ENCODE measurements around the gene TRIM38.
"Not testable (repeated sequence)": the region's sequence is repeated elsewhere in the genome, so short reads cannot be mapped to it uniquely, and the experiment has no call there.

GRCh38 chr6:26006940-26007305, 44.3 kb downstream of the TRIM38 start:
- not testable (repeated sequence) for TF ChIP-seq POLR2AphosphoS5 (IDR thresholded peaks at IDR 0.05; ENCODE audit: low read depth, low read length); POLR2A (IDR thresholded peaks at IDR 0.05; ENCODE audit: low read depth, low read length); TAF1 (IDR thresholded peaks at IDR 0.05; ENCODE audit: borderline replicate concordance, low read depth, low read length)
